Measurements from ENCODE around the gene CACNB4.

- TF ChIP-seq CTCF (IDR thresholded peaks at IDR 0.05) (no peak), MAX (IDR thresholded peaks at IDR 0.05) (no peak), MAZ (IDR thresholded peaks at IDR 0.05; ENCODE audit: borderline replicate concordance, low read depth, low read length) (no peak), FOSL2 (IDR thresholded peaks at IDR 0.05) (no peak), FOSL2 (CRISPR knock-in tag; IDR thresholded peaks at IDR 0.05) (no peak), POLR2A (IDR thresholded peaks at IDR 0.05; ENCODE audit: low read length) (no peak), MYC (IDR thresholded peaks at IDR 0.05; ENCODE audit: borderline replicate concordance, low read length) (no peak), CBX2 (IDR thresholded peaks at IDR 0.05; ENCODE audit: borderline replicate concordance, low read depth) (no peak), ZFP36 (IDR thresholded peaks at IDR 0.05; ENCODE audit: borderline replicate concordance, partially characterized antibody) (no peak)
Observed at GRCh38 chr2:151989378-151989777, 109.5 kb downstream of the CACNB4 start.
